AG04449 (cell line): ENCODE data around the gene OLFM1.

Experiments
- CTCF ChIA-PET: fragments of 350-600 bp; formaldehyde crosslinking; extraction: SDS; loops from one replicate; lab custom pipeline; 2021; ENCODE audit warnings: antibody characterized with exemption; lab: Yijun Ruan, JAX
- POLR2A ChIA-PET: fragments of 400-600, 350-600 bp; formaldehyde crosslinking; extraction: SDS; loops from one replicate; lab custom pipeline; 2020; ENCODE audit warnings: antibody characterized with exemption, inconsistent platforms; lab: Yijun Ruan, JAX
- DNase-seq: peaks from one replicate; pipeline ENCODE4 v3.0.0-alpha.2; 2010; ENCODE audit warnings: low read depth, low spot score
- H3K4me3 ChIP-seq: 2 replicates; pipeline ENCODE4 v1.5.1; 2011; ENCODE audit warnings: low read depth, mild to moderate bottlenecking, control low read depth, low read length
- CTCF ChIP-seq: IDR thresholded peaks from one replicate; pipeline ENCODE4 v1.5.1; 2011; ENCODE audit warnings: mild to moderate bottlenecking, moderate library complexity, low read length, control low read depth, inconsistent platforms; ENCODE audit not compliant: insufficient read depth; ENCODE audit errors: missing control alignments

The OLFM1 gene

GRCh38 chr9:135116371-135116770 is 28.9 kb downstream of the OLFM1 start:
- TF ChIP-seq CTCF: no peak
- no peak overlapping the region for H3K4me3 ChIP-seq
- ChIA-PET POLR2A (no interaction called here), CTCF (no interaction called here)
- DNase-seq: no peak

DNA sequence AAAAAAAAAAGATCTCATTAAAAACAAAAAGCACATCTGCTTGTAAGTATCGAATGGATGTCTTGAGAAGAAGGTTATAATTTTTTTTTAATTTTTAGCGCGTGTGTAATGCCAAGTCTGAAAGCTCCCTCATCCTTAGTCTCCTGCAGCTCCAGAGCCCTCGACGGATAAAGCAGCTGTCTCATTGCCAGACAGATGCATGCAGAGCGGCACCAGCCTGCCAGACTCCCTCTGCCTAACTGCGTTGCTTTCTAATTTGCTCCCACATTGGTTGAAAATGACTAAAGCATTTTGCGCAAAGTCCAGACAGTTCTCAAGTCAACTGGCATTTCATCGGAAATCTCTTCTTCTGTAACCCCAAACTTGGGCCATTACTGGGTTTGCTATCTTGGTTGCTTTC is 29.4 kb downstream of the OLFM1 start:
- POLR2A ChIA-PET: no interaction called here
- DNase-seq: no peak

GRCh38 chr9:135117281-135117680 is 29.8 kb downstream of the OLFM1 start:
- no peak overlapping the region for H3K4me3 ChIP-seq
- CTCF ChIA-PET: no interaction called here
- no peak for TF ChIP-seq CTCF
- no peak for DNase-seq
- POLR2A ChIA-PET: no interaction called here

More for the DNA sequence above, 29.4 kb downstream of the OLFM1 start:
- CTCF ChIA-PET: no interaction called here
- TF ChIP-seq CTCF: no peak
- no peak overlapping the region for H3K4me3 ChIP-seq

DNA sequence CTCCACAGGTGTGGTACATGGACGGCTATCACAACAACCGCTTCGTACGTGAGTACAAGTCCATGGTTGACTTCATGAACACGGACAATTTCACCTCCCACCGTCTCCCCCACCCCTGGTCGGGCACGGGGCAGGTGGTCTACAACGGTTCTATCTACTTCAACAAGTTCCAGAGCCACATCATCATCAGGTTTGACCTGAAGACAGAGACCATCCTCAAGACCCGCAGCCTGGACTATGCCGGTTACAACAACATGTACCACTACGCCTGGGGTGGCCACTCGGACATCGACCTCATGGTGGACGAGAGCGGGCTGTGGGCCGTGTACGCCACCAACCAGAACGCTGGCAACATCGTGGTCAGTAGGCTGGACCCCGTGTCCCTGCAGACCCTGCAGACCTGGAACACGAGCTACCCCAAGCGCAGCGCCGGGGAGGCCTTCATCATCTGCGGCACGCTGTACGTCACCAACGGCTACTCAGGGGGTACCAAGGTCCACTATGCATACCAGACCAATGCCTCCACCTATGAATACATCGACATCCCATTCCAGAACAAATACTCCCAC is 32.1 kb downstream of the OLFM1 start:
- no peak for TF ChIP-seq CTCF
- H3K4me3 ChIP-seq: no peak overlapping the region
- DNase-seq: no peak
- POLR2A ChIA-PET: no interaction called here
- CTCF ChIA-PET: no interaction called here

- TF ChIP-seq CTCF: no peak
- ChIA-PET POLR2A (no interaction called here), CTCF (no interaction called here)
- H3K4me3 ChIP-seq: no peak overlapping the region
- DNase-seq: no peak
These were observed 32.8 kb downstream of the OLFM1 start for GRCh38 chr9:135120249-135120648.

DNA sequence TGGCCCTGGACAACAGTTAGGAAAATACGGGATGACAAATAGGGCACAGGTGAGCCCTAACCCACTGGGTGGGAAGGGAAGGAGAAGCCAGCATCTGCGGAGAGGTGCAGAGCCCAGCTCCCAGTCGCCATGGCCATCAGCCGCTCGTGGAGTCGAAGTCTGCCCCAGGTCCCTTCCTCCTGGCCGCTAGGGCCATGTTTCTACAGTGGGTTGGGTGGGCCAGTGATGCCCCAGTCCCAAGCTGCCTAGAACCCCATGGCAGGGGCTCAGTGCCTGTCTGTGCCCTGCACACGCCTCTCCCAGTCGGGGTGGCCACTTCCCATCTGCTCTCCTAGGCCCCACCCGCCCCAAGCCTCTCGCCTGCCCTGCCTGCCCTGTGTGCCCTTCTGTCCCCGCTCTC is 34.8 kb downstream of the OLFM1 start:
- POLR2A ChIA-PET: no interaction called here

More for the DNA sequence above, 34.8 kb downstream of the OLFM1 start:
- CTCF ChIA-PET: no interaction called here
- no peak for TF ChIP-seq CTCF
- H3K4me3 ChIP-seq: no peak overlapping the region
- DNase-seq: no peak
